ENCODE results near the gene NOMO2. TPM values are rescaled to one million over a fixed set of nuclear protein-coding genes. Genes with fewer than 3 reads are reported as not detected.
"Not testable (repeated sequence)": the region's sequence is repeated elsewhere in the genome, so short reads cannot be mapped to it uniquely, and the experiment has no call there.

Gene NOMO2
- total RNA-seq, 4 donors from 2014 or later, result 49.1 to 80.9 (median 61.2) TPM

- ATAC-seq (ENCODE audit: low FRiP score) (no peak), DNase-seq (ENCODE audit: low spot score) (no peak)
- no peak for TF ChIP-seq CTCF (IDR thresholded peaks at IDR 0.05)
These were observed 21.0 kb upstream of the NOMO2 start for GRCh38 chr16:18582902-18583301.

- ATAC-seq (ENCODE audit: low FRiP score), result peak; percentile 54
- DNase-seq (ENCODE audit: low spot score), result not testable (repeated sequence)
These were observed 18.5 kb upstream of the NOMO2 start for GRCh38 chr16:18580396-18580795.

- ATAC-seq (ENCODE audit: low FRiP score); DNase-seq (ENCODE audit: low spot score): not testable (repeated sequence)
These were observed 17.4 kb upstream of the NOMO2 start for GRCh38 chr16:18579261-18579660.

GRCh38 chr16:18577942-18578341 lies 16.0 kb upstream of the NOMO2 start:
- not testable (repeated sequence) for ATAC-seq (ENCODE audit: low FRiP score); DNase-seq (ENCODE audit: low spot score)

GRCh38 chr16:18575945-18576344 lies 14.0 kb upstream of the NOMO2 start:
- not testable (repeated sequence) for ATAC-seq (ENCODE audit: low FRiP score)

GRCh38 chr16:18575298-18575917 lies 13.5 kb upstream of the NOMO2 start:
- not testable (repeated sequence) for ATAC-seq (ENCODE audit: low FRiP score); DNase-seq (ENCODE audit: low spot score)

More at GRCh38 chr16:18575945-18576344, 14.0 kb upstream of the NOMO2 start:
- not testable (repeated sequence) for DNase-seq (ENCODE audit: low spot score)

GRCh38 chr16:18573887-18574286 lies 12.0 kb upstream of the NOMO2 start:
- ATAC-seq (ENCODE audit: low FRiP score); DNase-seq (ENCODE audit: low spot score): not testable (repeated sequence)

GRCh38 chr16:18572973-18573372 lies 11.1 kb upstream of the NOMO2 start:
- DNase-seq (ENCODE audit: low spot score); ATAC-seq (ENCODE audit: low FRiP score): not testable (repeated sequence)

GRCh38 chr16:18571307-18571850 lies 9.5 kb upstream of the NOMO2 start:
- not testable (repeated sequence) for DNase-seq (ENCODE audit: low spot score)
- ATAC-seq (ENCODE audit: low FRiP score), result peak; percentile 31

GRCh38 chr16:18570529-18571306 lies 8.8 kb upstream of the NOMO2 start:
- ATAC-seq (ENCODE audit: low FRiP score), result peak; percentile 63
- not testable (repeated sequence) for DNase-seq (ENCODE audit: low spot score)

GRCh38 chr16:18560416-18561220 lies 1.3 kb downstream of the NOMO2 start:
- DNase-seq (ENCODE audit: low spot score); ATAC-seq (ENCODE audit: low FRiP score): not testable (repeated sequence)

- DNase-seq (ENCODE audit: low spot score); ATAC-seq (ENCODE audit: low FRiP score): not testable (repeated sequence)
These were observed 8.2 kb downstream of the NOMO2 start for GRCh38 chr16:18553671-18554070.

- not testable (repeated sequence) for ATAC-seq (ENCODE audit: low FRiP score); DNase-seq (ENCODE audit: low spot score)
These were observed 14.5 kb downstream of the NOMO2 start for GRCh38 chr16:18547382-18547781.

GRCh38 chr16:18546853-18547252 lies 15.0 kb downstream of the NOMO2 start:
- DNase-seq (ENCODE audit: low spot score), result not testable (repeated sequence)
- ATAC-seq (ENCODE audit: low FRiP score), result peak; percentile 43

GRCh38 chr16:18544232-18545081 lies 17.4 kb downstream of the NOMO2 start:
- not testable (repeated sequence) for ATAC-seq (ENCODE audit: low FRiP score); DNase-seq (ENCODE audit: low spot score)

- DNase-seq (ENCODE audit: low spot score); ATAC-seq (ENCODE audit: low FRiP score): not testable (repeated sequence)
These were observed 20.0 kb downstream of the NOMO2 start for GRCh38 chr16:18541912-18542311.

GRCh38 chr16:18537004-18537403 lies 24.9 kb downstream of the NOMO2 start:
- ATAC-seq (ENCODE audit: low FRiP score); DNase-seq (ENCODE audit: low spot score): not testable (repeated sequence)
